HG03039 (cell line): ENCODE data around the gene CHMP5.
"Not testable (repeated sequence)": the region's sequence is repeated elsewhere in the genome, so short reads cannot be mapped to it uniquely, and the experiment has no call there.

Experiments used
- ATAC-seq: cut with Tn5 transposase; IDR thresholded peaks from one replicate; pipeline ENCODE4 v1.9.1; 2021; ENCODE audit warnings: mild to moderate bottlenecking, moderate library complexity; ENCODE audit not compliant: unreplicated experiment

The CHMP5 gene

GRCh38 chr9:33311953-33312352 lies 47.1 kb downstream of the CHMP5 start:
- ATAC-seq, result no peak

GRCh38 chr9:33315371-33315770 lies 50.5 kb downstream of the CHMP5 start:
- no peak for ATAC-seq

- not testable (repeated sequence) for ATAC-seq
These were observed 52.3 kb downstream of the CHMP5 start for GRCh38 chr9:33317136-33317535.

GRCh38 chr9:33318225-33318624 lies 53.4 kb downstream of the CHMP5 start:
- no peak for ATAC-seq

GRCh38 chr9:33318781-33319180 lies 53.9 kb downstream of the CHMP5 start:
- no peak for ATAC-seq

- no peak for ATAC-seq
These were observed 55.4 kb downstream of the CHMP5 start for GRCh38 chr9:33320230-33320567.

- no peak for ATAC-seq
These were observed 55.9 kb downstream of the CHMP5 start for GRCh38 chr9:33320568-33321261.

- ATAC-seq, result no peak
These were observed 64.3 kb downstream of the CHMP5 start for GRCh38 chr9:33329117-33329563.

GRCh38 chr9:33329979-33330378 lies 65.1 kb downstream of the CHMP5 start:
- ATAC-seq, result no peak

- ATAC-seq, result no peak
These were observed 66.6 kb downstream of the CHMP5 start for GRCh38 chr9:33331377-33331891.
